ENCODE results near the gene ADGRV1. TPM values are rescaled to one million over a fixed set of nuclear protein-coding genes. Genes with fewer than 3 reads are reported as not detected.
A peak's percentile ranks its signal among the peaks of the same experiment; 100 is the strongest.
"Not testable (repeated sequence)": the region's sequence is repeated elsewhere in the genome, so short reads cannot be mapped to it uniquely, and the experiment has no call there.

ADGRV1 gene
- total RNA-seq, 1 experiment from 2014 or later: 1.8 TPM

- DNase-seq (ENCODE audit: low read depth): no peak
- in situ Hi-C loops (cut with HindIII; ENCODE audit: low pct_unique_long_range_greater_than_20kb, low sequenced_read_pairs): no loop called here
These were observed 406.6 kb downstream of the ADGRV1 start for GRCh38 chr5:90965110-90965685.

GRCh38 chr5:90967443-90967842, 408.8 kb downstream of the ADGRV1 start:
- no peak for DNase-seq (ENCODE audit: low read depth)
- in situ Hi-C loops (cut with HindIII; ENCODE audit: low pct_unique_long_range_greater_than_20kb, low sequenced_read_pairs): no loop called here

- DNase-seq (ENCODE audit: low read depth): no peak
- in situ Hi-C loops (cut with HindIII; ENCODE audit: low pct_unique_long_range_greater_than_20kb, low sequenced_read_pairs): no loop called here
These were observed 409.3 kb downstream of the ADGRV1 start for GRCh38 chr5:90967851-90968250.

GRCh38 chr5:90968319-90968718, 409.7 kb downstream of the ADGRV1 start:
- in situ Hi-C loops (cut with HindIII; ENCODE audit: low pct_unique_long_range_greater_than_20kb, low sequenced_read_pairs): no loop called here
- no peak for DNase-seq (ENCODE audit: low read depth)

GRCh38 chr5:90969945-90970344, 411.3 kb downstream of the ADGRV1 start:
- in situ Hi-C loops (cut with HindIII; ENCODE audit: low pct_unique_long_range_greater_than_20kb, low sequenced_read_pairs); DNase-seq (ENCODE audit: low read depth): not testable (repeated sequence)

- in situ Hi-C loops (cut with HindIII; ENCODE audit: low pct_unique_long_range_greater_than_20kb, low sequenced_read_pairs): no loop called here
- DNase-seq (ENCODE audit: low read depth): no peak
These were observed 422.6 kb downstream of the ADGRV1 start for GRCh38 chr5:90981177-90981576.

GRCh38 chr5:90981821-90982220, 423.2 kb downstream of the ADGRV1 start:
- in situ Hi-C loops (cut with HindIII; ENCODE audit: low pct_unique_long_range_greater_than_20kb, low sequenced_read_pairs): no loop called here
- no peak for DNase-seq (ENCODE audit: low read depth)

GRCh38 chr5:90982576-90982975, 424.0 kb downstream of the ADGRV1 start:
- in situ Hi-C loops (cut with HindIII; ENCODE audit: low pct_unique_long_range_greater_than_20kb, low sequenced_read_pairs): no loop called here
- peak; percentile 94 for DNase-seq (ENCODE audit: low read depth)

- peak; percentile 86 for DNase-seq (ENCODE audit: low read depth)
- in situ Hi-C loops (cut with HindIII; ENCODE audit: low pct_unique_long_range_greater_than_20kb, low sequenced_read_pairs): no loop called here
These were observed 424.6 kb downstream of the ADGRV1 start for GRCh38 chr5:90983148-90983547.

- peak; percentile 64 for DNase-seq (ENCODE audit: low read depth)
- in situ Hi-C loops (cut with HindIII; ENCODE audit: low pct_unique_long_range_greater_than_20kb, low sequenced_read_pairs): no loop called here
These were observed 425.1 kb downstream of the ADGRV1 start for GRCh38 chr5:90983711-90984124.

GRCh38 chr5:90985341-90985740, 426.7 kb downstream of the ADGRV1 start:
- peak; percentile 9 for DNase-seq (ENCODE audit: low read depth)
- in situ Hi-C loops (cut with HindIII; ENCODE audit: low pct_unique_long_range_greater_than_20kb, low sequenced_read_pairs): no loop called here

- no peak for DNase-seq (ENCODE audit: low read depth)
- in situ Hi-C loops (cut with HindIII; ENCODE audit: low pct_unique_long_range_greater_than_20kb, low sequenced_read_pairs): no loop called here
These were observed 429.1 kb downstream of the ADGRV1 start for GRCh38 chr5:90987726-90988125.

- no peak for DNase-seq (ENCODE audit: low read depth)
- in situ Hi-C loops (cut with HindIII; ENCODE audit: low pct_unique_long_range_greater_than_20kb, low sequenced_read_pairs): no loop called here
These were observed 432.6 kb downstream of the ADGRV1 start for GRCh38 chr5:90991201-90991600.

GRCh38 chr5:90994796-90995195, 436.2 kb downstream of the ADGRV1 start:
- DNase-seq (ENCODE audit: low read depth): no peak
- in situ Hi-C loops (cut with HindIII; ENCODE audit: low pct_unique_long_range_greater_than_20kb, low sequenced_read_pairs): no loop called here

- DNase-seq (ENCODE audit: low read depth): no peak
- in situ Hi-C loops (cut with HindIII; ENCODE audit: low pct_unique_long_range_greater_than_20kb, low sequenced_read_pairs): no loop called here
These were observed 437.5 kb downstream of the ADGRV1 start for GRCh38 chr5:90996089-90996488.

GRCh38 chr5:90997082-90997481, 438.5 kb downstream of the ADGRV1 start:
- no peak for DNase-seq (ENCODE audit: low read depth)
- in situ Hi-C loops (cut with HindIII; ENCODE audit: low pct_unique_long_range_greater_than_20kb, low sequenced_read_pairs): no loop called here

GRCh38 chr5:91000743-91001142, 442.1 kb downstream of the ADGRV1 start:
- DNase-seq (ENCODE audit: low read depth): no peak
- in situ Hi-C loops (cut with HindIII; ENCODE audit: low pct_unique_long_range_greater_than_20kb, low sequenced_read_pairs): no loop called here

GRCh38 chr5:91006713-91007112, 448.1 kb downstream of the ADGRV1 start:
- in situ Hi-C loops (cut with HindIII; ENCODE audit: low pct_unique_long_range_greater_than_20kb, low sequenced_read_pairs): no loop called here

GRCh38 chr5:91007251-91007650, 448.7 kb downstream of the ADGRV1 start:
- no peak for DNase-seq (ENCODE audit: low read depth)
- in situ Hi-C loops (cut with HindIII; ENCODE audit: low pct_unique_long_range_greater_than_20kb, low sequenced_read_pairs): no loop called here

More at GRCh38 chr5:91006713-91007112, 448.1 kb downstream of the ADGRV1 start:
- DNase-seq (ENCODE audit: low read depth): no peak

GRCh38 chr5:91007780-91008402, 449.3 kb downstream of the ADGRV1 start:
- DNase-seq (ENCODE audit: low read depth): peak; percentile 6
- in situ Hi-C loops (cut with HindIII; ENCODE audit: low pct_unique_long_range_greater_than_20kb, low sequenced_read_pairs): no loop called here
